ENCODE measurements around the gene CUEDC1. TPM values are rescaled to one million over a fixed set of nuclear protein-coding genes. Genes with fewer than 3 reads are reported as not detected.

The CUEDC1 gene
- total and polyA plus RNA-seq, 2 of the 13 experiments (the other 11 are each of a cell fraction or from before 2014, with no cell fraction given): 7.4 to 12.9 TPM

DNA sequence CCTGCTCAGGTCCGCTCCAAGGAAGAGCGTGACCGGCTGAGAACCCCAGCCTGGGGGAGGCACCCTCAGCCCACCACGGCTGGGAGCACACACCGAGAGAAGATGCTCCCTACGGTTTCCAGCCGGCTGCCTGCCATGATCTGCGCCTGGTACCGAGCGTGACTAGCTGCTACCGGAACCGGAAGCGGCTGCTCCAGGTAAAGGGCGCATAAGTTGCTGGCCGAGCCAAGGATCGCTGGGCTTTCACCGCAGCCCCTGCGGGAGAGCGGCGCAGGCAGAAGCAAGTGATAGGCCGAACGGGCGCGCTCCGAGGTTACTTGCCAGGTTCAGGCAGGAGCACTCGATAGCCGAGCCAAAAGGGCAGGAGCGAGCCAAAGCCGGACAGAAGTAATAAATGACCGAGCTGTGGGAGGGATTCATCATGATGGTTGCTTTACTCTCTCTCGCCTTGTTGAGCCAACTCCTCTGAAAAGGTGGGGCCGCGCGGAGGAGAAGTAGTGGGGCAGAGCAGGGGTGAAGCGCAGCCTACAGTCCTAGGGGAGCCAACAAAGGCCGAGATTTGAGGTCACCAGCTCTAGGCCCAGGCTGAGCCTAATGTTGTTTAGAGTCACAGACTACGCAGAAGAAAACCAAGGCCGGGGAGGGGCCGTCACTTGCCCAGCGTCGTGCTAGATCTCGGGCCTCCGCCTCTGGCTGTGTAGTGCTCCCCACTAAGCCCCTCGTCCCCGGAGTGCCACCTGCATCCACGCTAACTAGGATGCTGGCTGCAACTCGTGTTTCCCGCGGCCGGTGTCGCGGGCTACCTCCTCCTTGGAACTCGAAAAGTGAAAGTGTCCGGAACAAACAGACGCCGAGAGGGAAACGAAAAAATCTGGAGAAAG is 105.1 kb downstream of the CUEDC1 start, which contains the start of gene MRPS23 (continued):
- TF ChIP-seq PRDM4 (CRISPR knock-in tag; IDR thresholded peaks at IDR 0.05; ENCODE audit: borderline replicate concordance) (no peak; the same call in 1 of the 2 replicates), SP140L (CRISPR knock-in tag; IDR thresholded peaks at IDR 0.05; ENCODE audit: borderline replicate concordance) (peak; percentile 82; the same call in 1 of the 2 replicates), SMAD1 (CRISPR knock-in tag; IDR thresholded peaks at IDR 0.05; ENCODE audit: borderline replicate concordance, low read depth) (peak; percentile 100), BCLAF1 (IDR thresholded peaks at IDR 0.05) (no peak), ZSCAN20 (CRISPR knock-in tag; IDR thresholded peaks at IDR 0.05; ENCODE audit: borderline replicate concordance) (peak; percentile 34; the same call in 1 of the 2 replicates), ZNF12 (CRISPR knock-in tag; IDR thresholded peaks at IDR 0.05) (peak; percentile 82; the same call in 1 of the 2 replicates), ZNF883 (CRISPR knock-in tag; IDR thresholded peaks at IDR 0.05; ENCODE audit: not compliant biosample characterization) (peak; percentile 98), JDP2 (CRISPR knock-in tag; IDR thresholded peaks at IDR 0.05; ENCODE audit: borderline replicate concordance) (peak; percentile 80; the same call in 1 of the 2 replicates), ZNF138 (CRISPR knock-in tag; IDR thresholded peaks at IDR 0.05; ENCODE audit: low read depth) (peak; percentile 45), CBX5 (CRISPR knock-in tag; IDR thresholded peaks at IDR 0.05; ENCODE audit: borderline replicate concordance) (peak; percentile 99), GZF1 (CRISPR knock-in tag; IDR thresholded peaks at IDR 0.05) (no peak; the same call in 1 of the 2 replicates), ZKSCAN1 (IDR thresholded peaks at IDR 0.05; ENCODE audit: low read length) (peak; percentile 68; the same call in 1 of the 2 replicates), ZNF30 (CRISPR knock-in tag; IDR thresholded peaks at IDR 0.05) (no peak), TEAD3 (CRISPR knock-in tag; optimal IDR thresholded peaks at IDR 0.05; ENCODE audit: borderline replicate concordance) (peak; percentile 92), ZEB1 (IDR thresholded peaks at IDR 0.05; ENCODE audit: insufficient replicate concordance, low read depth) (peak; percentile 98), ZNF44 (CRISPR knock-in tag; IDR thresholded peaks at IDR 0.05) (peak; percentile 99), SNAI1 (CRISPR knock-in tag; IDR thresholded peaks at IDR 0.05; ENCODE audit: borderline replicate concordance) (peak; percentile 90; the same call in 1 of the 2 replicates), ZNF207 (IDR thresholded peaks at IDR 0.05; ENCODE audit: borderline replicate concordance) (no peak), ZBTB21 (CRISPR knock-in tag; IDR thresholded peaks at IDR 0.05) (no peak; the same call in 1 of the 2 replicates), GATAD1 (CRISPR knock-in tag; IDR thresholded peaks at IDR 0.05) (peak; percentile 99), ZNF510 (CRISPR knock-in tag; IDR thresholded peaks at IDR 0.05; ENCODE audit: low read depth) (0 out of 2 replicates have a peak, but pooled peaks have one; percentile 47)

Data from HepG2 (cell line).